ENCODE results near the gene CD177.
"Not testable (repeated sequence)": the region's sequence is repeated elsewhere in the genome, so short reads cannot be mapped to it uniquely, and the experiment has no call there.

CD177 gene

DNA sequence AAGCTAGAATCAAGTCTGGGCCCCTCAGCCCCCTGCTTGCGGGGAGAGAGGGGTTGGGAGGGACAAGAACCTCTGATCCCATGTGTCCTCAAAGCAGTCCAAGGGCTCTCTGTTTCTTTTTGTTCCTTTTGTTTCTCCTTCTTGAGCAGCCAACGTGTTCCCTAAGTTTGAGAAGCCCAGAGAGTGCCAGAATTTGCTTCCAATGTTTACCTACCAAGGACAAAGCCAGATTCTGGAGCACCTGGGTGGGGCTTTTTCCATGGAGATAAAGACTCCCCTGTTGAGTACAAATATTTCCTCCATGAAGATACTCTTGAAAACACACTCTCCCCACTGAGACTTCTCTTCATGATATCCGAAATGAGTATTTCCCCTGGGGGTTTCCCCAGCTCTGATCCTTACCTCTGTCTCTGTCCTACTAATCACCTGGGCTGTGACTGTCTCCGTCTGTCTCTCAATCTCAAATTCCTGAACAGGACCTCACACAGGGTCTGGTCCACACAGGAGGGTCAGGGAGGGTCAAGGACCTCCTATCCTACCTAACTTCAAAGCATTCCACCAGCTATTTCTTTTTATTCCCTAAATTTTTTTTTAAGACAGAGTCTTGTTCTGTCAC, 27.4 kb downstream of the CD177 start:
- DNase-seq (ENCODE audit: low spot score) = no peak

DNA sequence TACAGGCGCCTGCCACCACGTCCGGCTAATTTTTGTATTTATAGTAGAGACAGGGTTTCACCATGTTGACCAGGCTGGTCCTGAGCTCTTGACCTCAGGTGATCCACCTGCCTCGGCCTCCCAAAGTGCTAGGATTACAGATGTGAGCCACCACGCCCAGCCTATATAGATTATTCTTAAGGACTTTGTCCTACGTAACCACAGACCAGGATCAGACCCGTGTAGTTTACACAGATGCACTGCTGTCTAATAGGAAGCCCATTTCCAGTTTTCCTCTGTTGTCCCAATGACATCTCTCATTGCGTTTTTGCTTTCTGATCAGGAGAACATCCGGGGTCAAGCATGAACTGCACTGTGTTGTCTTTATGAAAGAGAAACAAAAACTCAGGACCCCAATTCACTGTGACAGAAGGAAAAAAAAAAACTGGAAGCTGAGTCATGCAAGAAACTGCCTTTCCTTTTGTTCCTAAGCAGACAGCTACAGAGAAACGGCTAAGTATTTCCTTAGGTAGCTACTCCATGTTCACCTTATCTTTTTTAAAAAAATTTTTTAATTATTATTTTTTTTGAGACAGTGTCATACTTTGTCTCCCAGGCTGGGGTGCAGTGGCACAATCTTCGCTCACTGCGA, 29.2 kb downstream of the CD177 start:
- not testable (repeated sequence) for DNase-seq (ENCODE audit: low spot score)

DNA sequence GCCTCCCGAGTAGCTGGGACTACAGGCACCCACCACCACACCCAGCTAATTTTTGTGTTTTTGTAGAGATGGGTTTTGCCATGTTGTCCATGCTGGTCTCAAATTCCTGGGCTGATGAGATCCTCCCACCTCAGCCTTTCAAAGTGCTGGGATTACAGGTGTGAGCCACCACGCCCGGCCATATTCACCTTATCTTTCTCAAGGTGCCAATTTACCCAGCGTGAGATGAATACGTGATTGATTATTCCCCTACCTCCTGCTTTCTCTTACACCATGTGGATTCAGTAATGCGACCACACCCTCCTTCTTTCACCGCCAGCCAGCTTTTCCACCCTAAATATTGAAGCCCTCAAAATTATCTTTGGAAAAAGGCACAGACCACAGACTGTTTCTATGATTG, 29.8 kb downstream of the CD177 start:
- DNase-seq (ENCODE audit: low spot score) = not testable (repeated sequence)

DNA sequence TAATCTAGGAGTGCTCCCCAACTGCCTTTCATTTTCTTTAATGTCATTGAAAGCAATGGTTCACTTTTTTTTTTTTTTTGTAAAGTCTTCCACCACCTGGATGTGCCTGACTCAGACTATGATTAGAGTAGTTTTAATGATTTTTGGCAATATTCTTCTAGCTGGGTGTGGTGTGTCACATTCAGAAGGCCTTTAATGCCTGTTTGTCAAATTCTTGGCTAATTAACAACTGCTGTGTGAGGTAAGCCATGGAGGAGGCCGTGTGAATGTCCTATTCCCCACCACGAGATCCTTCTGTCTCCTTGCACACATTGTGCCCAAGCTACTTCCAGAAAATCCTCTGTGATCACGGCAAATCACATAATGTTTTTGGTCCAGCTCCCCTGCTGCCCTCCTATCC, 30.3 kb downstream of the CD177 start:
- DNase-seq (ENCODE audit: low spot score) = not testable (repeated sequence)

DNA sequence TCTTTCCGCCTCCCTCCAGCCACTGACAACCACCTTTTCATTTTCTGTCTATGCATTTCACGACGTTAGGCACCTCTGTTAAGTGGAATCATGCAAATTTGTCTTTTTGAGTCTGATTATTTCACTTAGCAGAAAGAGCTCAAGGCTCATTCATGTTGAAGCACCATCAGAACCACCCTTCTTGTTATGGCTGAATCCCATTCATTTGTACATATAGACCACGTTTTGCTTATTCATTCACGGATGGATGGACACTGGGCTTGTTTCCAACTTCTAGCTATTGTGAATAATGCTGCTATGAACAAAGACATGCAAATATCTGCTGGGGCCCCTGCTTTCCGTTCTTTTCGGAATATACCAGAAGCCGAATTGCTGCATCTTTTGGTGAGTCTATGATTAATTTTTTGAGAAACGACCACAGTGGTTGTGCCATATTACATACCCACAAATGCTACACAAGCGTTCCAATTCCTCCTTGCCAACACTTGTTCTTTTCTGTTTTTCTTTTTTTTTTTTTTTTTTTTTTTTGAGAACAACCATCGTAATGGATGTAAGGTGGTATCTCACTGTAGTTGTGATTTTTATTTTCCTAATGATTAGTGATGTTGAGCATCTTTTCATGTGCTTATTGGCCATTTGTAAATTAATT, 37.5 kb downstream of the CD177 start:
- DNase-seq (ENCODE audit: low spot score) = not testable (repeated sequence)

DNA sequence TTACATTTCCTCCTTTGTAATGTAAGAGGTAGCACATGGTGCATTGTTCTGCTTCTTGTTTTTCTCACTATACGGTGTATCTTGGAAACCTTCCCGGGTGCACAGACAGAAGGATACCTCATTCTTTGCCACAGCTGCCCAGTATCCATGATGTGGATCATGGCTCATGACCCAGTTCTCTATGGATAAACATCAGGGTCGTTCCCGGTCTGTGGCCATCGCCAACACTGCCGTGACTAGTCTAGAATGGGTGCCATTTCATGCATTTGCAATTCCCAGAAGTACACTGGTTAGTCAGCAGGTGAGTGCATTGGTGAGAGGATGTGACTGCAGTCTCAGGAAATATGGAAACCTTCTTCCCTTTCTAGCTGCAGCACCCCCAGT, 38.1 kb downstream of the CD177 start:
- not testable (repeated sequence) for DNase-seq (ENCODE audit: low spot score)

DNA sequence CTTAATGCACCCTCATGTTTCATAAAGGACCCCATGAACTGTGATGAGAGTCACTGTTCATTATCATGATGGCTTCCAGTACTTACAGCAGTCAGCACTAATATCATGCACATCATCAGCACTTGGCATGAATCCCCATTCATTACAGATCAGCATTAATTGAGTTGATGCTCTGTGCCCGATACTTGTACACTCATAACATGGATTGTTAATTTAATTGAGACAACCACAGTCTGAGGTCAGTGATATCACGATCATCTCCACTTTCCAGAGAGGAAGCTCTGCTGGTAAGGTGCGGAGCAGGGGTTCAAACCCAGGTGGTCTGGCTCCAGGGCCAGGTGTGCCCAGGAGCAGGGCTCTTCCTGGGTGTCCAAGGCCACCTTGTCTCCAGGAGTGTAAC, 40.0 kb downstream of the CD177 start:
- DNase-seq (ENCODE audit: low spot score) = not testable (repeated sequence)

DNA sequence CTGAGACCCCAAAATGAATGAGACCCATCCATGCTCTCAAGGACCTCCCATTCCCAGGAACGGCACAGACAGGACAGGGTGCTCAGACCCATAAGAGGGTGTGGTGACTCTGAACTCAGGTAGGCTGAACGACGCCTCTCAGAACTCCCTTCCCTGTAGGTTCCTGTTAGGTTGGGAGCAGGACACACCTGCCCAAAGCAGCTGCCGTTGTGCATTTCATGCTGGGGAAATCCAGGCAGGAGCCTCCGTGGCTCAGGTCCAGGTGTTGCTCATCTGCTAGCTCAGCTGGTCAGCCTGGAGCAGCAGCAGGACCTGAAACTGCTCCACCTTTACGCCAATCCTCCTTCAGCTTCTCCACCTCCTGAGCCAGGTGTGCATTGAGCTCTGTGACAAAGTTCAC, 42.1 kb downstream of the CD177 start:
- no peak for DNase-seq (ENCODE audit: low spot score)

DNA sequence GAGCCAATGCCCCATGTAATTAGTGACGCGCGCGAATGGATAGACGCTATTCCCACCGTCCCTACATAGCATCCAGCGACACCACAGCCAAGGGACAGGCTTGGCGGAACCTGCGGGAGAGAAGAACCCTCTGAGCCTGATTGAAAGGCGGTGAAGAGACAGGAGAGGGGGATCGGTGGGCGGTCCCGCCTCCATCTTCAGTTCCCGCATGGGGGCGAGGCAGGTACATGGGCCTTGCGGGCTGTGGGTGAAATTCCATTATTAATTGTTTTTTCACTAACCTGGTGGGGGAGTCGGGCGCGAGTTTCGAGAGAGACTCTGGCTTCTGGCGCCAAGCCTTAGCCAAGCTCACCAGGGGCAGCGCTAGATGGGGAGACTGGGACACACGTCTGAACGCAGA, 52.8 kb downstream of the CD177 start:
- no peak for DNase-seq (ENCODE audit: low spot score)

DNA sequence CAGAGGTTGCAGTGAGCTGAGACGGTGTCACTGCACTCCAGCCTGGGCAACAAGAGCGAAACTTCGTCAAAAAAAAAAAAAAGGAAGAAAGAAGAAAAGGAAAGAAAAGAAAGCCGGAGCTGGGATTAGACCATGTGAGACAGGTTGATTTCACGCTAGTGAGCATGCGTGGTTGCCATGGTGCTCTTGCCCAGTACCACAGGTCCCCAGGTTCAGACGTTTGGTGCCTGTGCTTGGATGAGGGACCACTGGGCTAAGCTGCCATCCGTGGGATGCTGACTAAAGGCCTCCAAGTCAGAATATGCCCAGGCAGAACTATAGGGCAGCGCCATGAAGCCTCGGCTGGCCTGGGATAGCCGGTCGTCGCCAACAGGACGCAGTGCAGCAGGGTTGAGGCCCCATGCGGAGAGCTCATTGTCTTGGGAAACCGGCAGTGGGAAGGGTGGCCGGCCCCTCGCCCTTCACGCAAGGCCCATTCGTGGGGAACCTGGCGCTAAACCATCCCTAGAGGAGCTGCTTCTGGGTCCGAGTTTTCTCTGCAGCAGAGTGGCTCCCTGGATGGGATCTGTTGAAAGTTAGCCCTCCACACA, 54.0 kb downstream of the CD177 start:
- DNase-seq (ENCODE audit: low spot score) = no peak

DNA sequence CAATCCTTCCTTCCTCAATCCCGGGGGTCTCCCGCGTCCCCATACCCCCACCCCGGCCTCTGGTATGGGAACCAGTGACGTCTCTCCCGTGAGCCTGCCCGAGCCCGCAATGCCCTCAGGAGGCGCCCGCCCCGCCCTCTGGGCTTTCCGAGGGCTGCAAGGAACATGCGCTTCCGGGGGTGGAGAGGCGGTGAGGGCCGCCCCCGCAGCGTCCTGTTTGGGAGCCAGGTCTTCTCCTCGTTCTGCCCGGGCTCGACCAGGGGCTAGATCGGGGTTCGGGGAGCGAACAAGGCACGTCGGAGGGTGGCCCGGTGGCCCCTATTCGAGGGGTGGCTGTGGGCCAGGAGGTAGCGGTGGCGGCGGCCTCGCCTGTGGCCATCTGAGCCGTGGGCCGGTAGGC, 54.6 kb downstream of the CD177 start:
- no peak for DNase-seq (ENCODE audit: low spot score)

DNA sequence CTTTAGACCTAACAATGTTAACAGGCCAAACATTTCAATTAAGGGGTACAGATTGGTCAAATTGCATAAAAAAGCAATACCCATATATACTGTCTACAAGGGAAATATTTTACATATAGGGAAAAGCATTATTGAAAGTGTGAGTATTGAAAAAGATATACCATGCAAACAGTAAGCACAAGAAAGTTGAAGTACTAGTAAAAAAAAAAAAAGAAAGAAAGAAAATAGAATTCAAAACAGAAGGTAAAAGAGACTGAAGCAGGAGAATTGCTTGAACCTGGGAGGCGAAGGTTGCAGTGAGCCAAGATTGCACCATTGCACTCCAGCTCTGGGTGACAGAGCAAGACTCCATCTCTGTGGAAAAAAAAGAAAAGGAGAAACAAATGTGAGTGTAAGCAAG, 55.9 kb downstream of the CD177 start:
- no peak for DNase-seq (ENCODE audit: low spot score)

DNA sequence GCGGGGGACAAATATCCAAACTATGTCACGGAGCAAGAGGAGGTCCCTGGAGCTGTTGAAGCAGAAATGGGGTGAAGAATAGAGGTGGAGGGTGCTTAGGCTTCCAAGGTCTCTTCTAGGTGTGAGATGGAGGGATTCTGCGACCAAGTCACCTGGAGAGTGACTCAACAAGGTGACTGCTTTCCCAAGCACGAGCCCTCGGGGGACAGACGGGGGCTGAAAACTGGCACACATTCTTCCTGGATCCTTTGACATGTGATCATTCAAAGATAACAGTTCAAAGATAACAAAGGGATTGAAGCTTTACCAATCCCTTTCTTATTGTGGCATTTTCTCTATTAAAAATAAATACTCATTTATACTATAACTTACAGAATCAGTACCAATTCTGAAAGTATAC, 59.0 kb downstream of the CD177 start:
- DNase-seq (ENCODE audit: low spot score) = no peak
